ENCODE measurements around the gene RNU1-3. TPM values are rescaled to one million over a fixed set of nuclear protein-coding genes. Genes with fewer than 3 reads are reported as not detected.
"Not testable (repeated sequence)": the region's sequence is repeated elsewhere in the genome, so short reads cannot be mapped to it uniquely, and the experiment has no call there.

The RNU1-3 gene
- total and polyA plus RNA-seq, 2 of the 13 experiments (the other 11 are each of a cell fraction or from before 2014, with no cell fraction given), result under 0.01 to 11,018 TPM

GRCh38 chr1:16704502-16705100 lies 37.9 kb upstream of the RNU1-3 start:
- H3K4me3 ChIP-seq (replicated peaks in 1 of 3; ENCODE audit: insufficient read depth in 1 of 3, low read depth in 2 of 3, low read length in 3 of 3); H3K27me3 ChIP-seq (ENCODE audit: control insufficient read depth in 1 of 2, insufficient read depth in 2 of 2, low read length in 2 of 2); H3K9ac ChIP-seq (ENCODE audit: insufficient read depth, low read depth, low read length); intact Hi-C loops (cut with micrococcal nuclease; ENCODE audit: unreplicated experiment); BruUV-seq (replicated peaks); H3K27ac ChIP-seq (ENCODE audit: extremely low read length, insufficient read depth, low read length); in situ Hi-C loops (cut with HindIII; ENCODE audit: extremely low pct_ligation_motif_present, low pct_unique_long_range_greater_than_20kb); H2AFZ ChIP-seq (ENCODE audit: low read length); CTCF ChIA-PET (ENCODE audit: low intra/inter-chr PET ratio, low total read pairs); H4K20me1 ChIP-seq (ENCODE audit: insufficient read depth, low read length); H3K4me1 ChIP-seq (ENCODE audit: insufficient read depth, low read length); DNase-seq (ENCODE audit: low spot score); H3K4me2 ChIP-seq (ENCODE audit: low read depth, low read length); H3K79me2 ChIP-seq (ENCODE audit: insufficient read depth, low read length); FAIRE-seq; H3K9me3 ChIP-seq (ENCODE audit: low read length); H3K36me3 ChIP-seq (replicated peaks in 1 of 2; ENCODE audit: control insufficient read depth in 1 of 2, insufficient read depth in 2 of 2, low read length in 2 of 2): not testable (repeated sequence)
- POLR2A ChIA-PET, result interaction anchor here (0.6 to 0.7 kb wide), 2 partner anchors 89 to 191 kb away, joined by 3 read pairs; partner anchors contain the start of gene RNU1-1
- WGBS (ENCODE audit: low lambda C conversion rate), result 48% methylated on average over 4 of the region's 16 CpGs
- ATAC-seq, result peak; percentile 6; the same call in 2 of the 3 replicates

- H3K79me2 ChIP-seq (ENCODE audit: insufficient read depth, low read length); FAIRE-seq; H3K9me3 ChIP-seq (ENCODE audit: low read length); H3K9ac ChIP-seq (ENCODE audit: insufficient read depth, low read depth, low read length); ATAC-seq; BruUV-seq (replicated peaks); H3K4me3 ChIP-seq (replicated peaks in 1 of 3; ENCODE audit: insufficient read depth in 1 of 3, low read depth in 2 of 3, low read length in 3 of 3); H4K20me1 ChIP-seq (ENCODE audit: insufficient read depth, low read length); H2AFZ ChIP-seq (ENCODE audit: low read length); H3K27ac ChIP-seq (ENCODE audit: extremely low read length, insufficient read depth, low read length); CTCF ChIA-PET (ENCODE audit: low intra/inter-chr PET ratio, low total read pairs); H3K4me1 ChIP-seq (ENCODE audit: insufficient read depth, low read length); intact Hi-C loops (cut with micrococcal nuclease; ENCODE audit: unreplicated experiment); in situ Hi-C loops (cut with HindIII; ENCODE audit: extremely low pct_ligation_motif_present, low pct_unique_long_range_greater_than_20kb); H3K36me3 ChIP-seq (replicated peaks in 1 of 2; ENCODE audit: control insufficient read depth in 1 of 2, insufficient read depth in 2 of 2, low read length in 2 of 2); DNase-seq (ENCODE audit: low spot score); H3K27me3 ChIP-seq (ENCODE audit: control insufficient read depth in 1 of 2, insufficient read depth in 2 of 2, low read length in 2 of 2): not testable (repeated sequence)
- POLR2A ChIA-PET, result interaction anchor here (0.7 kb wide), 1 partner anchor 190 kb away, joined by 3 read pairs; the partner anchor contains the start of gene RNU1-1
- peak overlapping the region; percentile 23; the same call in 1 of the 2 replicates for H3K4me2 ChIP-seq (ENCODE audit: low read depth, low read length)
- TF ChIP-seq ZNF687 (CRISPR knock-in tag; IDR thresholded peaks at IDR 0.05), result peak; percentile 21; the same call in 1 of the 2 replicates
- 62% methylated on average over 3 of the region's 13 CpGs for WGBS (ENCODE audit: low lambda C conversion rate)
These were observed 37.3 kb upstream of the RNU1-3 start for GRCh38 chr1:16704076-16704475.

Measured in HepG2 (cell line).